CD4-positive, alpha-beta T cell (primary cell): ENCODE results near the gene CASQ2. TPM values are rescaled to one million over a fixed set of nuclear protein-coding genes. Genes with fewer than 3 reads are reported as not detected.

Experiments used
- ATAC-seq: fragments of 200-7000 bp; cut with Tn5 transposase; one replicate; pipeline ENCODE4 v1.10.0; 2022; ENCODE audit warnings: mild to moderate bottlenecking; ENCODE audit not compliant: poor library complexity
- CTCF ChIA-PET: fragments of 350-600 bp; sonication (Branson Sonifier 250); formaldehyde crosslinking; loops from one replicate; lab custom pipeline; 2021; ENCODE audit warnings: antibody characterized with exemption, inconsistent platforms; lab: Charles Lee
- POLR2A ChIA-PET: fragments of 350-600 bp; sonication (Branson Sonifier 250); formaldehyde crosslinking; loops from one replicate; lab custom pipeline; 2021; ENCODE audit warnings: antibody characterized with exemption, inconsistent platforms; lab: Charles Lee
- DNase-seq, 14 experiments: peaks; one replicate each; pipeline ENCODE4 v3.0.0-alpha.2; 2013 to 2020; ENCODE audit warnings: mixed read lengths in 2 of 14
- H3K27ac ChIP-seq, 2 donors: one replicate each; pipeline versions ENCODE4 v1.5.1 to v1.7.0; 2013; ENCODE audit warnings: low read length in 2 of 2, low read depth in 1 of 2, mild to moderate bottlenecking in 1 of 2
- H3K27me3 ChIP-seq, 2 experiments: 1 replicate in 1 of 2; 2 replicates in 1 of 2; pipeline versions ENCODE4 v1.6.1 to v1.7.0; 2013; ENCODE audit warnings: low read length in 2 of 2, control low read depth in 1 of 2, mild to moderate bottlenecking in 1 of 2, moderate library complexity in 1 of 2; ENCODE audit not compliant: insufficient read depth in 2 of 2, control insufficient read depth in 1 of 2
- H3K36me3 ChIP-seq: one replicate; pipeline ENCODE4 v1.6.1; 2013; ENCODE audit warnings: low read length, control low read depth; ENCODE audit not compliant: insufficient read depth
- H3K4me1 ChIP-seq: one replicate; pipeline ENCODE4 v1.6.1; 2013; ENCODE audit warnings: low read length, control low read depth; ENCODE audit not compliant: insufficient read depth
- H3K4me3 ChIP-seq: one replicate; pipeline ENCODE4 v1.5.1; 2013; ENCODE audit warnings: mild to moderate bottlenecking, low read length, moderate library complexity
- H3K9me3 ChIP-seq, 2 experiments: 1 replicate in 1 of 2; 2 replicates in 1 of 2; pipeline versions ENCODE4 v1.6.1 to v1.7.0; 2013; ENCODE audit warnings: low read length in 2 of 2, mild to moderate bottlenecking in 2 of 2, control low read depth in 1 of 2, moderate library complexity in 1 of 2; ENCODE audit not compliant: control insufficient read depth in 1 of 2, insufficient read depth in 1 of 2
- H3K27ac Mint-ChIP-seq: one replicate; pipeline ENCODE4 v1.8.0; 2020; ENCODE audit warnings: mixed read lengths
- H3K27me3 Mint-ChIP-seq: one replicate; pipeline ENCODE4 v1.8.0; 2021; ENCODE audit warnings: mixed read lengths
- H3K36me3 Mint-ChIP-seq: one replicate; pipeline ENCODE4 v1.8.0; 2021; ENCODE audit warnings: low read depth, mixed read lengths
- H3K4me1 Mint-ChIP-seq: one replicate; pipeline ENCODE4 v1.8.0; 2021; ENCODE audit warnings: low read depth, mixed read lengths
- H3K4me3 Mint-ChIP-seq: one replicate; pipeline ENCODE4 v1.8.0; 2020; ENCODE audit warnings: mild to moderate bottlenecking, mixed read lengths
- H3K9me3 Mint-ChIP-seq: one replicate; pipeline ENCODE4 v1.8.0; 2020; ENCODE audit warnings: mixed read lengths
- intact Hi-C, 2 experiments: fragments of 100-400 bp; cut with DNase I in 1 of 2; cut with micrococcal nuclease in 1 of 2; formaldehyde crosslinking; loops; one replicate each; pipeline versions ENCODE4 v1.15.1 to v1.9.0; 2023 to 2025; cut with DNase I, micrococcal nuclease
- total RNA-seq, 174 experiments: library from RNA in 2 of 174; stranded (reverse) in 2 of 174; gene quantifications; one replicate each; pipeline ENCODE4 v1.2.3 and lab custom pipeline; 2021 to 2026
- TF ChIP-seq, protein P1 (sequence below): fragments of 200-600 bp; IDR thresholded peaks from one replicate; pipeline ENCODE4 v1.8.0; 2022; ENCODE audit warnings: antibody characterized with exemption, mild to moderate bottlenecking

CASQ2 gene
- total RNA-seq, 2 experiments from 2014 or later, result not detected

DNA sequence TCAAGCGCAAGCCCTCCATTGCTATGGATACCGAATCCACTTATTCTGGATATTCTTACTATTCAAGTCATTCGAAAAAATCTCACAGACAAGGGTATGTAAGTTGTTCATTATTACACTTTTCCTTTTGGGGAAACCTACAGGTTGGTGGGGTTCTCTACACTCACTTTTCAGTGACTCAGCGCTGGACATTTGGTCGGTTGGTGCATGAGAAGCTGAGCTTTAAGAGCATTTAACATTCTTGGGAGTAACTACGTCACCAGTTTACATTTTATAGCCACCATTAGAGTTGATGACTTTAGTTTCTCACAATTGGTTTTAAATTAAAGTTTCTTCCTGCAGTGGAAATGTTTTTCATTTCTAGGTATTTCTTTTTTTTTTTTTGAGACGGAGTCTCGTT, 117.1 kb downstream of the CASQ2 start:
- H3K9me3 Mint-ChIP-seq, result no peaks in the 10 kb centered on the region
- Histone ChIP-seq H3K36me3 (no peaks in the 10 kb centered on the region), H3K27ac (no peak overlapping the region), H3K27me3 (no peaks in the 10 kb centered on the region), H3K4me1 (peaks cover 3% of the 10 kb centered on the region), H3K4me3 (no peak overlapping the region), H3K9me3 (no peaks in the 10 kb centered on the region)
- H3K36me3 Mint-ChIP-seq, result no peaks in the 10 kb centered on the region
- H3K27me3 Mint-ChIP-seq, result no peaks in the 10 kb centered on the region
- H3K4me1 Mint-ChIP-seq, result peaks cover 10% of the 10 kb centered on the region
- POLR2A ChIA-PET, result no interaction called here
- no peak for DNase-seq
- CTCF ChIA-PET, result no interaction called here
- ATAC-seq, result no peak
- TF ChIP-seq, protein P1, sequence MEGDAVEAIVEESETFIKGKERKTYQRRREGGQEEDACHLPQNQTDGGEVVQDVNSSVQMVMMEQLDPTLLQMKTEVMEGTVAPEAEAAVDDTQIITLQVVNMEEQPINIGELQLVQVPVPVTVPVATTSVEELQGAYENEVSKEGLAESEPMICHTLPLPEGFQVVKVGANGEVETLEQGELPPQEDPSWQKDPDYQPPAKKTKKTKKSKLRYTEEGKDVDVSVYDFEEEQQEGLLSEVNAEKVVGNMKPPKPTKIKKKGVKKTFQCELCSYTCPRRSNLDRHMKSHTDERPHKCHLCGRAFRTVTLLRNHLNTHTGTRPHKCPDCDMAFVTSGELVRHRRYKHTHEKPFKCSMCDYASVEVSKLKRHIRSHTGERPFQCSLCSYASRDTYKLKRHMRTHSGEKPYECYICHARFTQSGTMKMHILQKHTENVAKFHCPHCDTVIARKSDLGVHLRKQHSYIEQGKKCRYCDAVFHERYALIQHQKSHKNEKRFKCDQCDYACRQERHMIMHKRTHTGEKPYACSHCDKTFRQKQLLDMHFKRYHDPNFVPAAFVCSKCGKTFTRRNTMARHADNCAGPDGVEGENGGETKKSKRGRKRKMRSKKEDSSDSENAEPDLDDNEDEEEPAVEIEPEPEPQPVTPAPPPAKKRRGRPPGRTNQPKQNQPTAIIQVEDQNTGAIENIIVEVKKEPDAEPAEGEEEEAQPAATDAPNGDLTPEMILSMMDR, result no peak
- H3K27ac Mint-ChIP-seq, result no peak overlapping the region
- no peak overlapping the region for H3K4me3 Mint-ChIP-seq
- intact Hi-C loops, result no loop called here

DNA sequence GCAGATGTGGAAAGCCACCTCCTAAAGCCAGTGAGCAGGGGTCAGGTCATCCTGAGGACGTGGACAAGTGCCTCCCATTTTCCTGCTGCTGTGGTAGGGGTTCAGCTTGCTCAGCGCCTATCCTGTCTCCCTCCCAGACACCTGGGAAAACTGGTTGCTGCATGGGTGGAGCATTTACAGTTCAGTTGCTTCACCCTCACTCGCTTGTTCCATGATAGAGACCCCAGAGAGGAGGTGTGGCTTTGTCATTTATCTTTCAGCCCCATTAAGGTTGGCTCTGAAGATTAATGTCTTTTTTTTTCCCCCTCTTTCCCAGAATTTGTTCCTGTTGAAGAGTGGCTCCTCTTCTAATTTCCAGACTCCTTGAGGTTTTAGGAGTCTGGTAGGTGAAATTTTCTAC, 117.6 kb downstream of the CASQ2 start:
- Histone ChIP-seq H3K4me3 (no peak overlapping the region), H3K27ac (no peak overlapping the region), H3K9me3 (no peaks in the 10 kb centered on the region), H3K4me1 (peaks cover 3% of the 10 kb centered on the region), H3K27me3 (no peaks in the 10 kb centered on the region), H3K36me3 (no peaks in the 10 kb centered on the region)
- no peaks in the 10 kb centered on the region for H3K9me3 Mint-ChIP-seq
- H3K27ac Mint-ChIP-seq, result no peak overlapping the region
- H3K4me1 Mint-ChIP-seq, result peaks cover 10% of the 10 kb centered on the region
- intact Hi-C loops, result no loop called here
- TF ChIP-seq, protein P1, result no peak
- H3K36me3 Mint-ChIP-seq, result no peaks in the 10 kb centered on the region
- POLR2A ChIA-PET, result no interaction called here
- H3K4me3 Mint-ChIP-seq, result no peak overlapping the region
- ATAC-seq (no peak), DNase-seq (no peak)
- H3K27me3 Mint-ChIP-seq, result no peaks in the 10 kb centered on the region
- CTCF ChIA-PET, result no interaction called here

Other genes with a start within 250 kb of the CASQ2 start
- 1 to 10 TPM; 1.1 to 1.8 TPM for gene VANGL1, start 126.7 kb downstream of the CASQ2 start, total RNA-seq
- not detected for gene NHLH2, start 72.4 kb upstream of the CASQ2 start, total RNA-seq
- under 1 TPM; 0.08 to 0.22 TPM for gene SLC22A15, start 207.8 kb upstream of the CASQ2 start, total RNA-seq